GM21619 (cell line): ENCODE data around the gene G6PD.
"Not testable (repeated sequence)": the region's sequence is repeated elsewhere in the genome, so short reads cannot be mapped to it uniquely, and the experiment has no call there.

Experiments
- ATAC-seq: cut with Tn5 transposase; IDR thresholded peaks from one replicate; pipeline ENCODE4 v1.9.1; 2021; ENCODE audit not compliant: unreplicated experiment

Gene G6PD

DNA sequence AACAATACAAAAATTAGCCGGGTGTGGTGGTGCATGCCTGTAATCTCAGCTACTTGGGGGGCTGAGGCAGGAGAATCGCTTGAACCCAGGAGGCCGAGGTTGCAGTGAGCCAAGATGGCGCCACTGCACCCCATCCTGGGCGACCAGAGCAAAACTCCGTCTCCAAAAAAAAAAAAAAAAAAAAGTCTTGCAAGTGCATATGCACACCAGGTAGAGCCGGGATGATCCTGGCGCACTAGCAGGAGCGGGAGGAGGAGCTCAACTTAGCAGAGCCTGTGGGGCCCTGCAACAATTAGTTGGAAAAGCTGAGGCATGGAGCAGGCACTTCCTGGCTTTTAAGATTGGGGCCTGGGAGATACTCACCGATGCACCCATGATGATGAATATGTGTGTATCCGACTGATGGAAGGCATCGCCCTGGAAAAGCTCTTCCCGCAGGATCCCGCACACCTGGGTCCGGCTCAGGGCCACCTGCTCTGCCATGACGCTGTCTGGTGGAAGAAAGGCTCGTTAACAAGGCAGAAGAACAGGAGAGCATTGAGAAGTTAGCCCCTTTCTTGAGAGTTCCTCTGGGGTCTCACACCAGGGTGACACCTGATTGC lies 872 bp downstream of the G6PD start:
- no peak for ATAC-seq

DNA sequence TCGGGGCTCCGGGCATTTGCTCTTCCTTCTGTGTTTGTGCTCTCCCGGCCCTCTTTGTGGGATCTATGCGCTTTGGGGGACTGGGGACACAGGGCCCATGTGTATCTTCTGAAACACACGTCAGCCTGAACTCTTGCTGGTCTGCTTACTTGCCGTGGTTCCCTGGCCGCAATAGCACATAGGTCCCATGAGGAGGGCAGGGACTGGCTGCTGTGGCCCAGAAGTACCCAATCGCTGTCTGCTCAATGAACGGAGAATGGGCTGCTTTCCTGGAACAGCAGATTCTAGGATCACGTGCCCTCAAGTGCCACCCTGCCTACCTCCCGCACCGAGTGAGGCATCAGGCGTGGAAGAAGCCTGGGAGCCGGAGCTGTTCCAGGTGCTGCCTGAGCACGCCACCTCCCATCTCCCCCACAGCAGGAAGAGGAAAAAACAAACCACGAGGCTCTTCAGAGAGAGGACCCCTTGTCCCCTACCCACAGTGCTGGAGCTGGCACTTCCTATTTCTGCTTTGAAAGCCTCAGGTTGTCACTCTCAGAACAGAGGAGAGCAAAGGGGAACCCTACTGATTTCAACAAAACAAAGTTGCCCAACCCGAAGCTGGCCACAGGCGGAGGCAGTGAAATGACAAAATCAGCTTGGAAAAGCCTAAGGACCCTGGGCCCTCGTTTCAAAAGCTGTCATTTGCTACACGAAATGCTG lies 3.8 kb downstream of the G6PD start:
- ATAC-seq = no peak

GRCh38 chrX:154541896-154542722 lies 4.5 kb downstream of the G6PD start:
- ATAC-seq = no peak

GRCh38 chrX:154541589-154541895 lies 5.1 kb downstream of the G6PD start:
- no peak for ATAC-seq

GRCh38 chrX:154540897-154541535 lies 5.6 kb downstream of the G6PD start:
- no peak for ATAC-seq

DNA sequence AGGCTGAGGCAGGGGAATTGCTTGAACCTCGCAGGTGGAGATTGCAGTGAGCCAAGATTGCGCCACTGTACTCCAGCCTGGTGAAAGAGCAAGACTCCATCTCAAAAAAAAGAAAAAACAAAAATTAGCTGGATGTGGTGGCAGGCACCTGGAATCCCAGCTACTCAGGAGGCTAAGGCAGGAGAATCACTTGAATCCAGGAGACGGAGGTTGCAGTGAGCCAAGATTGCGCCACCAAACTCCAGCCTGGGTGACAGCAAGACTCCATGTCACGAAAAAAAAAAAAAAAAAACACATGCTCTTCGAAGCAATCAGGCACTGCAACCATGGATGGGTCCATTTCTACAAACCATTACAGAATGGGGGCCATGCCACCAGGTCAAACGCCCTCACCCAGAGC lies 6.3 kb downstream of the G6PD start:
- ATAC-seq = not testable (repeated sequence)

GRCh38 chrX:154539077-154539476 lies 7.6 kb downstream of the G6PD start:
- no peak for ATAC-seq

GRCh38 chrX:154535892-154536291 lies 10.8 kb downstream of the G6PD start:
- no peak for ATAC-seq

GRCh38 chrX:154534526-154535322 lies 11.9 kb downstream of the G6PD start:
- ATAC-seq = peak; percentile 66

- ATAC-seq = no peak
These were observed 14.0 kb downstream of the G6PD start for GRCh38 chrX:154532690-154533089.

GRCh38 chrX:154531626-154532025 lies 15.0 kb downstream of the G6PD start:
- no peak for ATAC-seq

DNA sequence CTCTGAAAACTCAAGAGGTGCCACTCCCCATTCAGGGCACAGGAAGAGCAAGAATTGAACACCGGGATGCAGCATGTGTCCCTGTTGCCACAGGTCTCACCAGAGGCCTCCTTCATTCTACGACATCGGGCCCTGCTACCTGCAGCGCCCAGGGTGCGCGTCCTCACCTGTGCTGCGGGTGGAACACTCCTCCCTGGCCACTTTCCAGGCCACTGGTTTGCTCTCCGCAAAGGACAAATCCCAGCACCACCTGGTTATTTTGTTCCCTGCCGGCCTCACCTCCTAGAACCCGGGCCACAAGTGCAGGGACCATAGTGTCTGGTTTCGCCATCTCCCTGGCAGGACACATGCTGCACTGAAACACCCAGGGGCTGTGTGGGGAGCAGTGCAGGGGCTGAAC lies 16.4 kb downstream of the G6PD start:
- no peak for ATAC-seq

GRCh38 chrX:154529206-154529612 lies 17.4 kb downstream of the G6PD start:
- ATAC-seq = no peak

DNA sequence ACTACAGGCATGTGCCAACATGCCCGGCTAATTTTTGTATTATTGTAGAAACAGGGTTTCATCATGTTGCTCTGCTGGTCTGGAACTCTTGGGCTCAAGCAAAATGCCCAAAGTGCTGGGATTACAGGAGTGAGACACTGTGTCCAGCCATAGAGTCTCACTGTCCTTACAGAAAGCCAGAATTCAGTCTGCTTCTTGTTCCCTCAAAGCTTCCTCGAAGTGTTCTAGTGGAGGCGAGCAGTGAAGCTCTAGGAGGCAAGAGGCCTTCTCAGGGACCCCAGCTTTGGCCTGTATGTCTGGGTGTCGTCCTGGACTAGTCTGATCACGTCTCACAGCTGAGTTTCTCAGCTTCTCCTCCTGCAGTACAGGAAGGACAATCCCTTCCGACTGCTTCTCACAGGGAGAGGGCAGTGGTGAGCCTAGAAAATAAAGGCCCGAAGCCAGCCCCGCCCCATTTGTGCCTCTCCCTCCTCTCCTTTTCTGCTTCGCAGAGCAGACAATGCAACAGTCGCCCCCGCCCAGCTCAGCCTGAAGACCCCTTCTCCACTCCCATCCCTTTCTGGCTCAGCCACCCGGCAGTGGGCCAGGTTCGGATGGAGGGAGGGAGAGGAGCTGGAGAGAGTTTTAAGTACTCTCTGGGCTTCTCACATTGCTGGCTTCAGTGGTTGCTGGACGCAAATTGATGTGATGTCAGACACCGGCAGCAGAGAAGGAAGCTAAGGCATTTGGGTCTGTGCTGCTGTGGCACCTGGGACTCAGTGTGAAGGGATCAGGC lies 19.6 kb downstream of the G6PD start:
- peak; percentile 82 for ATAC-seq

DNA sequence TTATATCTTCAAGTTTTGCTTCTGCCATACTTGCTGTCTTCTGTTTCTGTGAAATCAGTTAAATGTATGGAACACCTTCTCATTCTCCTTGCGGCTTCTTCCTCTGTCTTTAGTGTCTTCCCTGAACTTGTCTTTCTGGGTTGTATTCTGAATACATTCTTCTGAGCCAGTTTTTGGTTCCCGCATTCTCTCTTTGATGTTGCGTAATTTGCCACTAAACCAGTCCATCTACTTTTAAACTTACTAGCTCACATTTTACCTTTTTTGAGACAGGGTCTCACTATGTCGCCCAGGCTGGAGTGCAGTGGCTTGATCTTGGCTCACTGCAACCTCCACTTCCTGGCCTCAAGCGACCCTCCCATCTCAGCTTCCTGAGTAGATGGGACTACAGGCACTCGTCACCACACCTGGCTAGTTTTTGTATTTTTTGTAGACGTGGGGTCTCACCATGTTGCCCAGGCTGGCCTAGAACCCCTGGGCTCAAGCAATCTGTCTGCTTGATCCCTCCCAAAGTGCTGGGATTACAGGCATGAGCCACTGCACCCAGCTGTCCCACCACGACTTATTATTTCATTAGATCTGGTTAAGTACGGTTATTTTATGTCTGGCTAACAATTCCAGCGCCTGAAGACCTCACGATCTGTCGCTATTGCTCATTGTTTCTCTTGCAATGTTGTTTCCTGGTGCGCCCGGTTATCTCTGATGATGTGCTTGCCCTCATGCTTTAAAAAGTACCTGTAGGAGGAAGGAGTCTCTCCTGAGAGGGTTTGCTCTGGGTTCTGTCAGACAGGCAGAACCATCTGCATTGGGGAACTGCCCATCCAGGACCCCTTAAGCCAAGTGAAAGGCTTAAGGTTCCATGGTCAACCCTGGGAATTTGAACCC lies 20.8 kb downstream of the G6PD start:
- ATAC-seq = no peak

DNA sequence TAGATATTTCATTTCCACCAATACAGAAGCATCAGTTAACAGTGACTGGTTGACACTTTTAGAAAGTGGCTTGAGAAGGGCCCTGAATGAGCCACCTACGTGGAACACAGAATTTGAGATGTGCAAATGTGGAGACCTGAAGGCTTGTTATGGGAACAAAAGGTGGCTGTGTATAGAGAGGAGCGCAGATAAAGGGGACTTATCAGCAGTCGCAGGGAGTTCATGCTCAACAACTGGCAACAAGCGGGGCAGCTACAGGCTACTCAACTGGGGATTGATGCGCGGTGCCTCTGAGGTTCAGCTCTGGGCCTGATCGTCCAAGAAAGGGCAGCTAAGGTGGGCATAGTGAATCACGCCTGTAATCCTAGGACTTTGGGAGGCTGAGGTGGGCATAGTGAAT lies 27.3 kb downstream of the G6PD start:
- ATAC-seq = no peak

- no peak for ATAC-seq
These were observed 29.4 kb downstream of the G6PD start for GRCh38 chrX:154517101-154517781.

DNA sequence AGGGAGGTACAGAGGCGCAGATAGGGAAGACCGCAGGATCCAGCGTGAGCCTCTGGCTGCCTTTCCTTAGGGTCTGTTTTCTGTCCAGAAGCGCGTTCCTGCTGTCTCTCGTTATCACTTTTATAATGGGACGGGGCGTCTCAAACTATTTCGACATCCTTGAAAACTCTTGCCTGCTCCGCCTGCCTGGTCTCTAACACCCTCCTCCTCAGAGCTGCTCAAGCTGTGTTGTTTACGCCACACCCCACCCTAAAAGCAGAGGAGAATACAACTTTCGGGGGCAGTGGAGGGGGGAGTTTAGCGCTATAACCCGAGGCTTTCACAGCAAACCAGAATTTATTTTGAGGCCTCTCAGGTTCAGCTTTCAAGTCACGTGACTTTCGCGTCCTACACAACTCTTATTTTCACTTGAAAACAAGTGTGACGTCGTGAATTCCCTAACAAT lies 30.0 kb downstream of the G6PD start:
- no peak for ATAC-seq
